ENCODE results near the gene EPHA1.

Gene EPHA1

GRCh38 chr7:143376396-143376795, 32.3 kb downstream of the EPHA1 start:
- DNase-seq (ENCODE audit: low read depth), result no peak
- no peak for TF ChIP-seq CTCF (IDR thresholded peaks at IDR 0.05; ENCODE audit: control insufficient read depth, extremely low read depth, insufficient read depth)
- no peak overlapping the region for H3K4me3 ChIP-seq (ENCODE audit: low read depth, low read length)

- no peak for DNase-seq (ENCODE audit: low read depth)
- no peak overlapping the region for H3K4me3 ChIP-seq (ENCODE audit: low read depth, low read length)
- no peak for TF ChIP-seq CTCF (IDR thresholded peaks at IDR 0.05; ENCODE audit: control insufficient read depth, extremely low read depth, insufficient read depth)
Observed at GRCh38 chr7:143375298-143376034, 33.2 kb downstream of the EPHA1 start.

GRCh38 chr7:143374561-143374960, 34.1 kb downstream of the EPHA1 start:
- H3K4me3 ChIP-seq (ENCODE audit: low read depth, low read length), result no peak overlapping the region
- TF ChIP-seq CTCF (IDR thresholded peaks at IDR 0.05; ENCODE audit: control insufficient read depth, extremely low read depth, insufficient read depth), result no peak
- DNase-seq (ENCODE audit: low read depth), result no peak

- DNase-seq (ENCODE audit: low read depth), result no peak
- H3K4me3 ChIP-seq (ENCODE audit: low read depth, low read length), result no peak overlapping the region
- TF ChIP-seq CTCF (IDR thresholded peaks at IDR 0.05; ENCODE audit: control insufficient read depth, extremely low read depth, insufficient read depth), result 0 out of 2 replicates have a peak, but pooled peaks have one; percentile 13
Observed at GRCh38 chr7:143373255-143373794, 35.3 kb downstream of the EPHA1 start.

- no peak overlapping the region for H3K4me3 ChIP-seq (ENCODE audit: low read depth, low read length)
- no peak for DNase-seq (ENCODE audit: low read depth)
- TF ChIP-seq CTCF (IDR thresholded peaks at IDR 0.05; ENCODE audit: control insufficient read depth, extremely low read depth, insufficient read depth), result no peak
Observed at GRCh38 chr7:143372070-143372469, 36.6 kb downstream of the EPHA1 start.

- H3K4me3 ChIP-seq (ENCODE audit: low read depth, low read length), result no peak overlapping the region
- peak; percentile 69 for DNase-seq (ENCODE audit: low read depth)
- TF ChIP-seq CTCF (IDR thresholded peaks at IDR 0.05; ENCODE audit: control insufficient read depth, extremely low read depth, insufficient read depth), result no peak
Observed at GRCh38 chr7:143369678-143370651, 38.7 kb downstream of the EPHA1 start.
